T-helper 22 cell (primary cell): ENCODE measurements around the gene CAMK1.

Source experiments
- DNase-seq: peaks from one replicate; pipeline ENCODE4 v3.0.0-alpha.2; 2020; ENCODE audit warnings: low read depth

Gene CAMK1

GRCh38 chr3:9710174-9710739 is 59.5 kb downstream of the CAMK1 start:
- no peak for DNase-seq
